ENCODE data around the gene SLC24A3.

DNA sequence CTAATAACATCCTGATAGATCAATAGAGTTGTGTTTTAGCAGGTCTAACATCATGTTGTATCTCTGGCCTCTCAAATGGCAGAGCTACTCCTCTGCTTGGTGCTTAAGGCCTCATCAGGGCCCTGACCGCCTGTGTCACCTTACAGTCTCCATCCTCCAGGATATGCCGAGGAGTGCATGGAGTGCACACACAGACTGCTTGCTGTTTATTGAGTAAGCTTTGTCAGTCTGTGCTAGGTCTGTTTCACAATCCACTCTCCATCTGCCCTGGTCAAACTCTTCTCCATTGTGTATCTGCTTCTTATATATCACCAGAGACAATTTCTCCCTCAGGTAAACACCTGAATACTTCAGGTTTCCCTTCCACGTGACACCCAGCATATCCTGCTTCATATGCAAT lies 136.1 kb downstream of the SLC24A3 start:
- TF ChIP-seq, protein P1, sequence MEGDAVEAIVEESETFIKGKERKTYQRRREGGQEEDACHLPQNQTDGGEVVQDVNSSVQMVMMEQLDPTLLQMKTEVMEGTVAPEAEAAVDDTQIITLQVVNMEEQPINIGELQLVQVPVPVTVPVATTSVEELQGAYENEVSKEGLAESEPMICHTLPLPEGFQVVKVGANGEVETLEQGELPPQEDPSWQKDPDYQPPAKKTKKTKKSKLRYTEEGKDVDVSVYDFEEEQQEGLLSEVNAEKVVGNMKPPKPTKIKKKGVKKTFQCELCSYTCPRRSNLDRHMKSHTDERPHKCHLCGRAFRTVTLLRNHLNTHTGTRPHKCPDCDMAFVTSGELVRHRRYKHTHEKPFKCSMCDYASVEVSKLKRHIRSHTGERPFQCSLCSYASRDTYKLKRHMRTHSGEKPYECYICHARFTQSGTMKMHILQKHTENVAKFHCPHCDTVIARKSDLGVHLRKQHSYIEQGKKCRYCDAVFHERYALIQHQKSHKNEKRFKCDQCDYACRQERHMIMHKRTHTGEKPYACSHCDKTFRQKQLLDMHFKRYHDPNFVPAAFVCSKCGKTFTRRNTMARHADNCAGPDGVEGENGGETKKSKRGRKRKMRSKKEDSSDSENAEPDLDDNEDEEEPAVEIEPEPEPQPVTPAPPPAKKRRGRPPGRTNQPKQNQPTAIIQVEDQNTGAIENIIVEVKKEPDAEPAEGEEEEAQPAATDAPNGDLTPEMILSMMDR (IDR thresholded peaks at IDR 0.05), result no peak
- TF ChIP-seq POLR2AphosphoS5 (IDR thresholded peaks at IDR 0.05), result no peak

Data from upper lobe of left lung (tissue), 4 donors.